PC-3 (cell line): Measurements from ENCODE around the gene PIGO.

Experiments
- EZH2 ChIP-seq: fragments of 300-600 bp; sonication (generic); IDR thresholded peaks from one replicate; pipeline ENCODE4 v1.6.1; 2017; ENCODE audit warnings: antibody characterized with exemption, mild to moderate bottlenecking, low read length; ENCODE audit not compliant: unreplicated experiment
- EZH2phosphoT487 ChIP-seq: fragments of 300-600 bp; sonication (generic); IDR thresholded peaks from 2 replicates; pipeline ENCODE4 v1.6.1; 2018; ENCODE audit warnings: mild to moderate bottlenecking, antibody characterized with exemption, low read length, borderline replicate concordance
- TF ChIP-seq, protein P1 (sequence below): fragments of 300-600 bp; sonication (generic); conservative IDR thresholded peaks from 2 replicates; pipeline ENCODE4 v1.5.1; 2017; ENCODE audit warnings: antibody characterized with exemption, low read depth, mild to moderate bottlenecking, low read length

DNA sequence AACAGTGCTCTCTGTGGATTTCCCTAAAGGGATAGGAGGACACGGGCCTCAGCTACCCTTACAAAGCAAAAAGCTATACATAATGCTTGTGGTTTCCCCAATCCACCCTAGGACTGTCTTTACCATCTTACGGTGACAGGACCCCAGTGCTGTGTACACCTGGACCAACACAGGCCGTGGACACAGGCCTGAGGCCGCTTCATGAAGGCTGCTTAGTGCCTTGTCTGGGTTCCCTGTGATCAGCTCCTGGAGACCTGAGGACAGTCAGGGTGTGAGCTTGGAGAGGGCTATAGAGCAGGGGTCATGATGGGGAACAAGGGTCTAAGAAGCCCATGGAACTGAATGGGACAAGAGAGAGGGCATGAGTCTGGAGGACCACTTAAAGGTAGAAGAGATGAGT lies 19.5 kb downstream of the PIGO start:
- TF ChIP-seq, protein P1, sequence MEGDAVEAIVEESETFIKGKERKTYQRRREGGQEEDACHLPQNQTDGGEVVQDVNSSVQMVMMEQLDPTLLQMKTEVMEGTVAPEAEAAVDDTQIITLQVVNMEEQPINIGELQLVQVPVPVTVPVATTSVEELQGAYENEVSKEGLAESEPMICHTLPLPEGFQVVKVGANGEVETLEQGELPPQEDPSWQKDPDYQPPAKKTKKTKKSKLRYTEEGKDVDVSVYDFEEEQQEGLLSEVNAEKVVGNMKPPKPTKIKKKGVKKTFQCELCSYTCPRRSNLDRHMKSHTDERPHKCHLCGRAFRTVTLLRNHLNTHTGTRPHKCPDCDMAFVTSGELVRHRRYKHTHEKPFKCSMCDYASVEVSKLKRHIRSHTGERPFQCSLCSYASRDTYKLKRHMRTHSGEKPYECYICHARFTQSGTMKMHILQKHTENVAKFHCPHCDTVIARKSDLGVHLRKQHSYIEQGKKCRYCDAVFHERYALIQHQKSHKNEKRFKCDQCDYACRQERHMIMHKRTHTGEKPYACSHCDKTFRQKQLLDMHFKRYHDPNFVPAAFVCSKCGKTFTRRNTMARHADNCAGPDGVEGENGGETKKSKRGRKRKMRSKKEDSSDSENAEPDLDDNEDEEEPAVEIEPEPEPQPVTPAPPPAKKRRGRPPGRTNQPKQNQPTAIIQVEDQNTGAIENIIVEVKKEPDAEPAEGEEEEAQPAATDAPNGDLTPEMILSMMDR: no peak
- TF ChIP-seq EZH2: no peak
- no peak for TF ChIP-seq EZH2phosphoT487
